HepG2 (cell line): ENCODE data around the gene FAM234A. TPM values are rescaled to one million over a fixed set of nuclear protein-coding genes. Genes with fewer than 3 reads are reported as not detected.

Experiments used
- ARID2 ChIP-seq: sonication (generic); formaldehyde crosslinking; IDR thresholded peaks from 2 replicates; pipeline ENCODE4 v1.8.1; 2022; ENCODE audit warnings: mild to moderate bottlenecking, missing genetic modification reagents, borderline replicate concordance
- ATM ChIP-seq: fragments of 450-650 bp; IDR thresholded peaks from 2 replicates; pipeline ENCODE4 v1.7.1; 2017; ENCODE audit warnings: mild to moderate bottlenecking, borderline replicate concordance
- CBFB ChIP-seq: sonication (generic); formaldehyde crosslinking; IDR thresholded peaks from 2 replicates; pipeline ENCODE4 v1.4.0; 2020; ENCODE audit warnings: missing genetic modification reagents
- FOSL2 ChIP-seq: sonication (generic); formaldehyde crosslinking; IDR thresholded peaks from 2 replicates; pipeline ENCODE4 v1.4.0; 2020; ENCODE audit warnings: missing genetic modification reagents
- KLF11 ChIP-seq: IDR thresholded peaks from 2 replicates; pipeline ENCODE4 v1.6.1; 2016; ENCODE audit warnings: missing compliant biosample characterization
- MTF2 ChIP-seq: sonication (generic); formaldehyde crosslinking; IDR thresholded peaks from 2 replicates; pipeline ENCODE4 v1.5.0; 2020; ENCODE audit warnings: missing genetic modification reagents, borderline replicate concordance
- NR2F2 ChIP-seq: IDR thresholded peaks from 2 replicates; pipeline ENCODE4 v1.6.1; 2012; ENCODE audit warnings: low read depth, inconsistent platforms, borderline replicate concordance
- SALL2 ChIP-seq: sonication (generic); formaldehyde crosslinking; IDR thresholded peaks from 2 replicates; pipeline ENCODE4 v1.8.1; 2023; ENCODE audit warnings: mild to moderate bottlenecking, missing genetic modification reagents, inconsistent platforms
- ZNF138 ChIP-seq: sonication (generic); formaldehyde crosslinking; IDR thresholded peaks from 2 replicates; pipeline ENCODE4 v1.5.0; 2020; ENCODE audit warnings: mild to moderate bottlenecking, low read depth, missing genetic modification reagents
- ZNF567 ChIP-seq: sonication (generic); formaldehyde crosslinking; IDR thresholded peaks from 2 replicates; pipeline ENCODE4 v1.8.1; 2023; ENCODE audit warnings: mild to moderate bottlenecking, missing genetic modification reagents, borderline replicate concordance
- ZNF619 ChIP-seq: sonication (generic); formaldehyde crosslinking; IDR thresholded peaks from 2 replicates; pipeline ENCODE4 v1.4.0; 2020; ENCODE audit warnings: mild to moderate bottlenecking, missing genetic modification reagents
- polyA plus RNA-seq, 8 experiments: library from polyadenylated mRNA; depleted of rRNA in 3 of 8; stranded (reverse) in 7 of 8; unstranded in 1 of 8; fragments of >200 nt; fragmentation: Illumina TruSeq in 4 of 8; extraction: Trizol in 4 of 8; gene quantifications; 2 replicates each; pipeline versions ENCODE4 v1.2.1 to v1.2.3, GENCODE V29; 2011 to 2016; ENCODE audit warnings: low read depth in 4 of 8, missing spikeins in 1 of 8, mixed read lengths in 1 of 8; ENCODE audit not compliant: insufficient read depth in 1 of 8
- total RNA-seq, 5 experiments: library from RNA; depleted of rRNA; stranded (reverse); fragments of >200 nt; fragmentation: Illumina TruSeq; extraction: Trizol; gene quantifications; 2 replicates each; pipeline ENCODE4 v1.2.3, GENCODE V29; 2016; ENCODE audit warnings: low read depth in 1 of 5
- TF ChIP-seq, protein P1 (sequence below): sonication (generic); formaldehyde crosslinking; conservative IDR thresholded peaks from 2 replicates; pipeline ENCODE4 v1.4.0; 2020; ENCODE audit warnings: missing genetic modification reagents
- TF ChIP-seq, protein P2 (sequence below): sonication (generic); formaldehyde crosslinking; IDR thresholded peaks from 2 replicates; pipeline ENCODE4 v1.4.0; 2020; ENCODE audit warnings: missing genetic modification reagents
- TF ChIP-seq, protein P3 (sequence below): sonication (generic); formaldehyde crosslinking; IDR thresholded peaks from 2 replicates; pipeline ENCODE4 v1.4.0; 2020; ENCODE audit warnings: missing genetic modification reagents
- TF ChIP-seq, protein P4 (sequence below): sonication (generic); formaldehyde crosslinking; IDR thresholded peaks from 2 replicates; pipeline ENCODE4 v1.9.0; 2021; ENCODE audit warnings: mild to moderate bottlenecking, missing genetic modification reagents

Gene FAM234A
- total and polyA plus RNA-seq, 2 of the 13 experiments (the other 11 are each of a cell fraction or from before 2014, with no cell fraction given): 29.2 to 34.4 TPM

DNA sequence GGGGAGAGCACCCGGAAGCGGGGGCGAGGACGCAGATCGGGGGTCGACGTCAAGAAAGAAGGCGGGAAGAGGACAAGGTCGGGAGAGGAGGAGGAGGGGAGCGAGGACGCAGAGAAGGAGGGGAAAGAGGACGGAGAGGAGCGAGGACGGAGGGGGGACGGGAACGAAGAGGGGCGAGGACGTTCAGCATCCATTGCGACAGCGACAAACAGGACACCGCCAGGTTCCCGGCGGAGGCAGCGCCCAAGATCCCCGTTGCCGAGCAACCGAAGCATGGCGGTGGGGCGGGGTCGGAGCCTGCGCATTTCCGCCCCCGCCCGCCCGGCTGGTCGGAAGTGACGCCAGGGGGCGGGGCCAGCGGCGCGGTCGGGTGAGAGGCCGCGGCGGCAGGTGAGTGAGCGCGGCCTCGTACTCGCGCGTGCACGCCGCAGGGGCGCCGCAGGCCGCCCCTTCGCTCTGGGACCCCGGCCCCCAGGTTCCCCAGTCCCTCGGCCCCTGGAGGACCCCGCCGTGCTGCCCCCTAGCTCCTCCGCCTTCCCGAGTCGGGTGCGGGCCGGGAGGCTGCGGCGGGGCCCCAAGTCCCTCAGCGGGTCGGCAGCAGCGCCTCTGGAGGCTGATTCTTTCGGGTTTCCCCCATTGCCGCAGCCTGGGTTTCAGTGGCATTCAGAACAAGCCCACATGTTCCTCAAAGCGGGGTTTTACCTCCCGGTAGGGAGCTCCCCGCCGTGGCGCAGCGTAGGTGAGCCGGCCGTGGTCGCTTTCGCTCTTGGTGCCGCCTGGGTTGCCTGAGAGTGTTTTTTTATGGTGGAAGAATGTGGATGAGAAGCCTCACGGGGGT is at the start of gene FAM234A (continued):
- TF ChIP-seq, protein P1, sequence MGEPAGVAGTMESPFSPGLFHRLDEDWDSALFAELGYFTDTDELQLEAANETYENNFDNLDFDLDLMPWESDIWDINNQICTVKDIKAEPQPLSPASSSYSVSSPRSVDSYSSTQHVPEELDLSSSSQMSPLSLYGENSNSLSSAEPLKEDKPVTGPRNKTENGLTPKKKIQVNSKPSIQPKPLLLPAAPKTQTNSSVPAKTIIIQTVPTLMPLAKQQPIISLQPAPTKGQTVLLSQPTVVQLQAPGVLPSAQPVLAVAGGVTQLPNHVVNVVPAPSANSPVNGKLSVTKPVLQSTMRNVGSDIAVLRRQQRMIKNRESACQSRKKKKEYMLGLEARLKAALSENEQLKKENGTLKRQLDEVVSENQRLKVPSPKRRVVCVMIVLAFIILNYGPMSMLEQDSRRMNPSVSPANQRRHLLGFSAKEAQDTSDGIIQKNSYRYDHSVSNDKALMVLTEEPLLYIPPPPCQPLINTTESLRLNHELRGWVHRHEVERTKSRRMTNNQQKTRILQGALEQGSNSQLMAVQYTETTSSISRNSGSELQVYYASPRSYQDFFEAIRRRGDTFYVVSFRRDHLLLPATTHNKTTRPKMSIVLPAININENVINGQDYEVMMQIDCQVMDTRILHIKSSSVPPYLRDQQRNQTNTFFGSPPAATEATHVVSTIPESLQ: no peak
- TF ChIP-seq ZNF619 (CRISPR knock-in tag) (peak; percentile 80; the same call in 1 of the 2 replicates), ARID2 (no peak), SALL2 (CRISPR knock-in tag) (no peak; the same call in 1 of the 2 replicates), FOSL2 (0 out of 2 replicates have a peak, but pooled peaks have one; percentile 4), ZNF567 (no peak), MTF2 (CRISPR knock-in tag) (no peak), CBFB (0 out of 2 replicates have a peak, but pooled peaks have one; percentile 28), ATM (no peak), ZNF138 (CRISPR knock-in tag) (0 out of 2 replicates have a peak, but pooled peaks have one; percentile 27), KLF11 (CRISPR knock-in tag) (0 out of 2 replicates have a peak, but pooled peaks have one; percentile 22), NR2F2 (no peak)
- TF ChIP-seq, protein P2, sequence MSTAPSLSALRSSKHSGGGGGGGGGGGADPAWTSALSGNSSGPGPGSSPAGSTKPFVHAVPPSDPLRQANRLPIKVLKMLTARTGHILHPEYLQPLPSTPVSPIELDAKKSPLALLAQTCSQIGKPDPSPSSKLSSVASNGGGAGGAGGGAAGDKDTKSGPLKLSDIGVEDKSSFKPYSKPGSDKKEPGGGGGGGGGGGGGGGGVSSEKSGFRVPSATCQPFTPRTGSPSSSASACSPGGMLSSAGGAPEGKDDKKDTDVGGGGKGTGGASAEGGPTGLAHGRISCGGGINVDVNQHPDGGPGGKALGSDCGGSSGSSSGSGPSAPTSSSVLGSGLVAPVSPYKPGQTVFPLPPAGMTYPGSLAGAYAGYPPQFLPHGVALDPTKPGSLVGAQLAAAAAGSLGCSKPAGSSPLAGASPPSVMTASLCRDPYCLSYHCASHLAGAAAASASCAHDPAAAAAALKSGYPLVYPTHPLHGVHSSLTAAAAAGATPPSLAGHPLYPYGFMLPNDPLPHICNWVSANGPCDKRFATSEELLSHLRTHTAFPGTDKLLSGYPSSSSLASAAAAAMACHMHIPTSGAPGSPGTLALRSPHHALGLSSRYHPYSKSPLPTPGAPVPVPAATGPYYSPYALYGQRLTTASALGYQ (CRISPR knock-in tag): no peak
- TF ChIP-seq, protein P3, sequence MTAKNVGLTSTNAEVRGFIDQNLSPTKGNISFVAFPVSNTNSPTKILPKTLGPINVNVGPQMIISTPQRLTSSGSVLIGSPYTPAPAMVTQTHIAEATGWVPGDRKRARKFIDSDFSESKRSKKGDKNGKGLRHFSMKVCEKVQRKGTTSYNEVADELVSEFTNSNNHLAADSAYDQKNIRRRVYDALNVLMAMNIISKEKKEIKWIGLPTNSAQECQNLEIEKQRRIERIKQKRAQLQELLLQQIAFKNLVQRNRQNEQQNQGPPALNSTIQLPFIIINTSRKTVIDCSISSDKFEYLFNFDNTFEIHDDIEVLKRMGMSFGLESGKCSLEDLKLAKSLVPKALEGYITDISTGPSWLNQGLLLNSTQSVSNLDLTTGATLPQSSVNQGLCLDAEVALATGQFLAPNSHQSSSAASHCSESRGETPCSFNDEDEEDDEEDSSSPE (CRISPR knock-in tag): peak; percentile 79
- TF ChIP-seq, protein P4, sequence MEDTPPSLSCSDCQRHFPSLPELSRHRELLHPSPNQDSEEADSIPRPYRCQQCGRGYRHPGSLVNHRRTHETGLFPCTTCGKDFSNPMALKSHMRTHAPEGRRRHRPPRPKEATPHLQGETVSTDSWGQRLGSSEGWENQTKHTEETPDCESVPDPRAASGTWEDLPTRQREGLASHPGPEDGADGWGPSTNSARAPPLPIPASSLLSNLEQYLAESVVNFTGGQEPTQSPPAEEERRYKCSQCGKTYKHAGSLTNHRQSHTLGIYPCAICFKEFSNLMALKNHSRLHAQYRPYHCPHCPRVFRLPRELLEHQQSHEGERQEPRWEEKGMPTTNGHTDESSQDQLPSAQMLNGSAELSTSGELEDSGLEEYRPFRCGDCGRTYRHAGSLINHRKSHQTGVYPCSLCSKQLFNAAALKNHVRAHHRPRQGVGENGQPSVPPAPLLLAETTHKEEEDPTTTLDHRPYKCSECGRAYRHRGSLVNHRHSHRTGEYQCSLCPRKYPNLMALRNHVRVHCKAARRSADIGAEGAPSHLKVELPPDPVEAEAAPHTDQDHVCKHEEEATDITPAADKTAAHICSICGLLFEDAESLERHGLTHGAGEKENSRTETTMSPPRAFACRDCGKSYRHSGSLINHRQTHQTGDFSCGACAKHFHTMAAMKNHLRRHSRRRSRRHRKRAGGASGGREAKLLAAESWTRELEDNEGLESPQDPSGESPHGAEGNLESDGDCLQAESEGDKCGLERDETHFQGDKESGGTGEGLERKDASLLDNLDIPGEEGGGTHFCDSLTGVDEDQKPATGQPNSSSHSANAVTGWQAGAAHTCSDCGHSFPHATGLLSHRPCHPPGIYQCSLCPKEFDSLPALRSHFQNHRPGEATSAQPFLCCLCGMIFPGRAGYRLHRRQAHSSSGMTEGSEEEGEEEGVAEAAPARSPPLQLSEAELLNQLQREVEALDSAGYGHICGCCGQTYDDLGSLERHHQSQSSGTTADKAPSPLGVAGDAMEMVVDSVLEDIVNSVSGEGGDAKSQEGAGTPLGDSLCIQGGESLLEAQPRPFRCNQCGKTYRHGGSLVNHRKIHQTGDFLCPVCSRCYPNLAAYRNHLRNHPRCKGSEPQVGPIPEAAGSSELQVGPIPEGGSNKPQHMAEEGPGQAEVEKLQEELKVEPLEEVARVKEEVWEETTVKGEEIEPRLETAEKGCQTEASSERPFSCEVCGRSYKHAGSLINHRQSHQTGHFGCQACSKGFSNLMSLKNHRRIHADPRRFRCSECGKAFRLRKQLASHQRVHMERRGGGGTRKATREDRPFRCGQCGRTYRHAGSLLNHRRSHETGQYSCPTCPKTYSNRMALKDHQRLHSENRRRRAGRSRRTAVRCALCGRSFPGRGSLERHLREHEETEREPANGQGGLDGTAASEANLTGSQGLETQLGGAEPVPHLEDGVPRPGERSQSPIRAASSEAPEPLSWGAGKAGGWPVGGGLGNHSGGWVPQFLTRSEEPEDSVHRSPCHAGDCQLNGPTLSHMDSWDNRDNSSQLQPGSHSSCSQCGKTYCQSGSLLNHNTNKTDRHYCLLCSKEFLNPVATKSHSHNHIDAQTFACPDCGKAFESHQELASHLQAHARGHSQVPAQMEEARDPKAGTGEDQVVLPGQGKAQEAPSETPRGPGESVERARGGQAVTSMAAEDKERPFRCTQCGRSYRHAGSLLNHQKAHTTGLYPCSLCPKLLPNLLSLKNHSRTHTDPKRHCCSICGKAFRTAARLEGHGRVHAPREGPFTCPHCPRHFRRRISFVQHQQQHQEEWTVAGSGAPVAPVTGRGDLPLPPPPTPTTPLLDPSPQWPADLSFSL (CRISPR knock-in tag): no peak
